Sigmoid colon (tissue), 4 donors: Measurements from ENCODE around the gene NECTIN2.

ENCODE experiments used
- EP300 ChIP-seq, 4 donors: sonication (generic); formaldehyde crosslinking; IDR thresholded peaks; one replicate each; pipeline ENCODE4 v1.6.1; 2017; ENCODE audit warnings: antibody characterized with exemption in 4 of 4
- POLR2A ChIP-seq, 2 donors: fragments of 450-650 bp; IDR thresholded peaks; one replicate each; pipeline ENCODE4 v1.6.1; 2016; ENCODE audit warnings: antibody characterized with exemption in 2 of 2, mild to moderate bottlenecking in 2 of 2, moderate library complexity in 2 of 2
- TF ChIP-seq, protein P1 (sequence below), 4 experiments: fragments of 450-650 bp in 3 of 4; fragments of 200-600 bp in 1 of 4; IDR thresholded peaks; one replicate each; pipeline ENCODE4 v1.5.1; 2016 to 2019; ENCODE audit warnings: antibody characterized with exemption in 4 of 4, mild to moderate bottlenecking in 3 of 4, moderate library complexity in 2 of 4

DNA sequence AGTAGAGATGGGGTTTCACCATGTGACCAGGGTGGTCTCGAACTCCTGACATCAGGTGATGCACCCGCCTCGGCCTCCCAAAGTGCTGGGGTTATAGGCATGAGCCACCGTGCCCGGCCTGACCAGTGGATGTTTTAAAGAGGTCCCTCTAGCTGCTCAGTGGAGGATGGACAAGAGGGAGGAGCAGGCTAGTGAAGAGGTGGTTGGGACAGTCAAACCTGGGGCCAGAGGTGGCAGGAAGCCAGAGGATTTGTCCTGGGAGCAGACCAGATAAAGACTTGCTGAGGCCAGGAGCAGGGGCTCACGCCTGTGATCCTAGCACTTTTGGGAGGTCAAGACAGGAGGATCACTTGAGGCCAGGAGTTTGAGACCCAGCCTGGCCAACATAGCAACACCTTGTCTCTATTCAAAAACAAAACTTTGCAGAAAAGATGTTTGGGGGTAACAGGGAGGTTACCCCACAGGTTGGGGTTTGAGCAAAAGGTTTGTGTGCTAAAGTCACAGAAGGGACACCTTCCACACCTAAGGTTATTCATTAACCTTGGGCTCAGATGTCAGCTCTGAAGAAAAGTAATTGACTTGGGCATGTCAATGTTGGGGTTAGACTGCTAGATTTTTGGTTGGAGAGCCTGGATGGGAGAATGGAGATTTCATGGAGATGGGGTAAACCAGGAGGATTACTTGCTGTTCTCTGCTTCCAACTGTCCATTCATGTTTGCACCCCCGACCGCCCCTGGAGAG lies 28.2 kb upstream of the NECTIN2 start:
- TF ChIP-seq POLR2A (IDR thresholded peaks at IDR 0.05) = no peak
- TF ChIP-seq, protein P1, sequence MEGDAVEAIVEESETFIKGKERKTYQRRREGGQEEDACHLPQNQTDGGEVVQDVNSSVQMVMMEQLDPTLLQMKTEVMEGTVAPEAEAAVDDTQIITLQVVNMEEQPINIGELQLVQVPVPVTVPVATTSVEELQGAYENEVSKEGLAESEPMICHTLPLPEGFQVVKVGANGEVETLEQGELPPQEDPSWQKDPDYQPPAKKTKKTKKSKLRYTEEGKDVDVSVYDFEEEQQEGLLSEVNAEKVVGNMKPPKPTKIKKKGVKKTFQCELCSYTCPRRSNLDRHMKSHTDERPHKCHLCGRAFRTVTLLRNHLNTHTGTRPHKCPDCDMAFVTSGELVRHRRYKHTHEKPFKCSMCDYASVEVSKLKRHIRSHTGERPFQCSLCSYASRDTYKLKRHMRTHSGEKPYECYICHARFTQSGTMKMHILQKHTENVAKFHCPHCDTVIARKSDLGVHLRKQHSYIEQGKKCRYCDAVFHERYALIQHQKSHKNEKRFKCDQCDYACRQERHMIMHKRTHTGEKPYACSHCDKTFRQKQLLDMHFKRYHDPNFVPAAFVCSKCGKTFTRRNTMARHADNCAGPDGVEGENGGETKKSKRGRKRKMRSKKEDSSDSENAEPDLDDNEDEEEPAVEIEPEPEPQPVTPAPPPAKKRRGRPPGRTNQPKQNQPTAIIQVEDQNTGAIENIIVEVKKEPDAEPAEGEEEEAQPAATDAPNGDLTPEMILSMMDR (IDR thresholded peaks at IDR 0.05) = no peak
- TF ChIP-seq EP300 (IDR thresholded peaks at IDR 0.05) = no peak
